HL-60/S4 (cell line): ENCODE results near the gene EHMT2.
"Not testable (repeated sequence)": the region's sequence is repeated elsewhere in the genome, so short reads cannot be mapped to it uniquely, and the experiment has no call there.

Experiments
- in situ Hi-C: fragments of 300-500 bp; cut with MboI; formaldehyde crosslinking; loops from 2 replicates; pipeline ENCODE4 v1.14.3; 2022; ENCODE audit warnings: low sequenced_read_pairs

EHMT2 gene

DNA sequence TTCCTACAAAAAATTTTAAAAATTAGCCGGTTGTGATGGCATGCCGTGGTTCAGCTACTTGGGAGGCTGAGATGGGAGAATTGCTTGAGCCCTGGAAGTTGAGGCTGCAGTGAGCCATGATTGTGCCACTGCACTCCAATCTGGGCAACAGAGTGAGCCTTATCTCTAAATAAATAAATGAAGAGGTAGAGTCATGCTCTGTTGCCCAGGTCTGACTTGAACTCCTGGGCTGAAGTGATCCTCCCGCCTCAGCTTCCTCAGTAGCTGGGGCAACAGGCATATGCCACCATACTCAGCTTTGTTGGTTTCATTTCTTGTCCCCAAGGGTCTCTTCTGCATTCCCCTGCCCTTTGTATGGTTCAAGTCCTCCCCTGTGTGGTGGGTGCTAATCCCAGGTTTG is 53.0 kb downstream of the EHMT2 start:
- in situ Hi-C loops, result no loop called here

DNA sequence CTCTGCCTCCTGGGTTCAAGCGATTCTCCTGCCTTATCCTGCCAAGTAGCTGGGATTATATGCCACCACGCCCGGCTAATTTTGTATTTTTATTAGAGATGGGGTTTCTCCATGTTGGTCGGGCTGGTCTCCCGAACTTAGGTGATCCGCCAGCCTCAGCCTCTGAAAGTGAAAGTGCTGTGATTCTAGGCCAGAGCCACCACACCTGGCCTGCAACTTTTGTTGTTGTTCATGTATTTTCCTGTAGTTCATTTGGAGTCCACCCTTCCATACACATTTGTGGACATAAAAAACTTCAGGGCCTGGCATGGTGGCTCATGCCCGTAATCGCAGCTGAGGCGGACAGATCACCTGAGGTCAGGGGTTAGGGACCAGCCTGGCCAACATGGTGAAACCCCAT is 55.4 kb downstream of the EHMT2 start:
- in situ Hi-C loops, result no loop called here

DNA sequence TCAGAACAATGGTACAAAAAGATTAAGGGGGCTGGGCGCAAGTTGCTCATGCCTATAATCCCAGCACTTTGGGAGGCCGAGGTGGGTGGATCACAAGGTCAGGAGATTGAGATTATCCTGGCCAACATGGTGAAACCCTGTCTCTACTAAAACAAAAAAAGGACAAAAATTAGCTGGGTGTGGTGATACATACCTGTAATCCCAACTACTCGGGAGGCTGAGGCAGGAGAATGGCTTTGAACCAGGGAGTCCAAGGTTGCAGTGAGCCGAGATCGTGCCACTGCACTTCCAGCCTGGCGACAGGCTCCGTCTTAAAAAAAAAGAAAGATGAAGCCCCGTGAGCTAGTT is 57.7 kb downstream of the EHMT2 start:
- in situ Hi-C loops, result not testable (repeated sequence)

DNA sequence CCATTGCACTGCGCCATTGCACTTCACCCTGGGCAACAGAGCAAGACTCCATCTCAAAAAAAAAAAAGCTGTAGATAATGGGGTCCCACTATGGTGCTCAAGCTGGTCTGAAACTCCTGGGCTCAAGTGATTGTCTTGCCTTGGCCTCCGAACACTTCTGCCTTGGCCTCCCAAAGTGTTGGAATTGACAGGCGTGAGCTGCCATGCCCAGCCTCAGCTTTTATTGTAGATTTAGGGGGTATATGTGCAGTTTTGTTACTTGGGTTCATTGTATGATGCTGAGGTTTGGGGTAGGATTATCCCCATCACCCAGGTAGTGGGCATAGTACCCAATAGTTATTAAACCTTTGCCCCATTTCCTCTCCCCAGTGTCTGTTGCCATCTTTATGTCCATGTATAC is 58.5 kb downstream of the EHMT2 start:
- in situ Hi-C loops, result no loop called here

DNA sequence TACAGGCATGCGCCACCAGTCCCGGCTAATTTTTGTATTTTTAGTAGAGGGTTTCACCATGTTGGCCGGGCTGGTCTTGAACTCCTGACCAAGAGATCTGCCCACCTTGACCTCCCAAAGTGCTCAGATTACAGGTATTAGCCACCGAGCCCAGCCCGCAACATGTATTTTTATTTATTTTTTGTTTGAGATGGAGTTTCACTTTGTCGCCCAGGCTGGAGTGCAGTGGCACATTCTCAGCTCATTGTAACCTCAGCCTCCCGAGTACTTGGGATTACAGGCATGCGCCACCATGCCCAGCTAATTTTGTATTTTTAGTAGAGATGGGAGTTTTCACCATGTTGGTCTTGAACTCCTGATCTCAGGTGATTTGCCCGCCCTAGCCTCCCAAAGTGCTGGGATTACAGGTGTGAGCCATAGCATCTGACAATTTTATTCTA is 59.4 kb downstream of the EHMT2 start:
- in situ Hi-C loops, result not testable (repeated sequence)

DNA sequence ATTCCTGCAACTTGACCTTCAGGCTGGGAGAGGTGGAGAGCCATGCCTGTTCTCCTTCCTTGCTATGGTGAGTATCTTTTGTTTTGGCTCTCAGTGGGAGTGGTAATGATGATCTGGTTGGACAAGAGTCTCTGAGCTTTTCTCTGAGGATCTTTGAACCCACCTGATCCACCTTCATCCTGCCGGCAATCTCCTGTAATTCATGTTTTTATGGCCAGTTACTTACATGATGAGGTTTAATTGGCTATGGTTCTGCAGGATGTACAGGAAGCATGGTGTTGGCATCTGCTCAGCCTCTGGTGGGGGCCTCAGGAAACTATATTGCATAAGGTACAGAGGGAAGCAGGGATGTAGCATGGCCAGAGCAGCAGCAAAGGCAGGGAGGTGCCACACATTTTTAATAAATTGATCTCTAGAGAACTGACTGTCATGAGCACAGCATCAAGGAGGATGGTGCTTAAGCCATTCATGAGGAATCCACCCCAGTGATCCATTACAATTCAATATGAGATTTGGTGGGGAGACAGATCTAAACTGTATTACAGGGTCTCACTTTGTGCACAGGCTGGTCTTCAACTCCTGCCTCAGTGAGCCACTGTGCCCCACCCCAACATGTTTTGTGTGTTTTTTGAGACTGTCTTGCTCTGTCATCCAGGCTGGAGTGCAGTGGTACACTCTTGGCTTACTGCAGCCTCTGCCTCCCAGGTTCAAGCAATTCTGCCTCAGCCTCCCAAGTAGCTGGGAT is 60.0 kb downstream of the EHMT2 start:
- in situ Hi-C loops, result no loop called here

DNA sequence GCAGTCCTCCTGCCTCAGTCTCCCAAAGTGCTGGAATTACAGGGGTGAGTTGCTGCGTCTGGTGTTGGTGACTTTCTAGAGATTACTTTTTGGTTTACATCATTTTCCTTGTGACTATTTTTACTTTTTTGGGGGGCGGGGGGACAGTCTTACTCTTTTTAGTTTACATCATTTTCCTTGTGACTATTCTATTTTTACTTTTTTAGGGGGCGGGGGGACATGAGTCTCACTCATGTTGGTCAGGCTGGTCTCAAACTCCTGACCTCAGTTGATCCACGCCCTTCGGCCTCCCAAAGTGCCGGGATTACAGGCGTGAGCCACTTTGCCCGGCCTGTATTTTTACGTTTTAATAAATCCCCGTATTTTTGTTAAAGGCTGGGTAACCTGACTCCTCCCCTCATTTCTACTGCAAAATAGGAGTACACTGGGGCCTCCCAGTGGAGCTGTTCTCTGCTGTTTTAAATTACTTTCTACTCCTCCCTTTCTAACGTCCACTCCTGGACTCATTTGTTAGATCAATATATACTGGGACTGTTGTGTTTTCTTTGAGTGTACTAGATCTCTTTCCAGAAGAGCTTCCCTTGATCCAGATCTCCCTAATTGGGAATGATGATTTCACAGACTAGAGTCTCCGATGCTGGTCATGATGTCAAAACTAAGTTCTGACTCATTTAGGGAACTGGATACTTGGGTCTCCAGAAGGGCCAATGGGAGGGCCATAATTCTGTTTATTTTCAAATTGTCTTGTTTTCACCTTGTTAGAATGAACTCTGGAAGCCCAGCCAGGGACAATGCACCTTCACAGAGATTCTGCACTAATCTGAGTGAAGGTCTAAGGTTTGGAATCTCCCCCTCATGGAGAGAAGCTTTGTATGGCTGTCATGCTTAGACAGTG is 60.8 kb downstream of the EHMT2 start:
- in situ Hi-C loops, result no loop called here

DNA sequence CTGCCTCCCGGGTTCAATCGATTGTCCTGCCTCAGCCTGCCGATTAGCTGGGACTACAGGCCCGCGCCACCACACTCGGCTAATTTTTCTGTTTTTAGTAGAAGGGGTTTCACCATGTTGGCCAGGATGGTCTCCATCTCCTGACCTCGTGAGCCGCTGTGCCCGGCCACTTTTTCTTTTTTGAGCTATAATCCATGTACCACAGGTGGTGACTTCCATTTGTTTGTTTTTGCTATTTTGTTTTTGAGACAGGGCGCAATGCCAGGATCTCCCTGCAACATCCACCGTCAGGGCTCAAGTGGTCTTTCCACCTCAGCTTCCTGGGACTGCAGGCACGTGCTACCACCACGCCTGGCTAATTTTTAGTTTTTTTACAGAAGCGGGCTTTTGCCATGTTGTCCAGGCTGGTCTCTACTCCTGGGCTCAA is 61.4 kb downstream of the EHMT2 start:
- in situ Hi-C loops, result no loop called here

DNA sequence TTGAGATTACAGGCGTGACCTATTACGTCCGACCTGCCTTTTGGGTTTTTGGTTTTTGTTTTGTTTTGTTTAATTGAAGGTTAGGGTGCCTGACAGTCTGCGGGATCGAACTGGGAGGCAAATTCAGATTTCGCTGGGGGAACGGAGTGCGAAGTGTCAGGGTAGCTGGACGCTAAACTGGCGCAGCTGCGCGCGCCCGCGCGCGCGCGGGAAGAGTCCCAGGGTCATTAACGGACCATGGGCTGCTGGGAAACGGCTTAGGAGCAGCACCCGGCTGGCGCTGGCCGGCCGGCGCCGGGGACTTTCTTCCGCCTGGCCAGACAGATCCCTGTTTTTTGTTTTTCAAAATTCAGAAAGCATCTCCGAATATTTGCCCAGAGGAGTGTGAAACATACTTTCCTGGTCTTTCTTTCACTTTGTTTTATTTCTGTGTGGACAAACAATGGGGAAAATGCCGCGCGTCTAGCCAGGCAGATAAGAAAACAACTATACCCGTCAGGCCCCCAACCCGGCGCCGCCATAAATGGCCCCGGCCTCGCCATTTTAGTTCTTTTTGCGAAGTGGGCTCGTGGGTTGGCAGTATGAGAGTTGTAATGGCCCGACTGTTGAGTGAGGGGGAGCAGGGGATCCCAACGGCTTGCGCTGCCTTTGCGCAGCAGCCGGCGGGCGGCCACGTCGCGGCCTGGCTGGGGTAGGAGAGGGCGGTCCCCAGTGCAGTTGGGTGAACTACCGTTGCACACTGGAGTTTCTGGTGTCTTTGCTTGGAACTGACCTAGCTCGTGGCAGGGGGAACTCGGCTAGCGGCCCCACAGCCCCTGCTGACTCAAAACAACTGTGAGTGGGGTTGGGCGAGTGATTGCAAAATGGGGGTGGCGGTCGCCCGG is 62.9 kb downstream of the EHMT2 start:
- in situ Hi-C loops, result no loop called here

DNA sequence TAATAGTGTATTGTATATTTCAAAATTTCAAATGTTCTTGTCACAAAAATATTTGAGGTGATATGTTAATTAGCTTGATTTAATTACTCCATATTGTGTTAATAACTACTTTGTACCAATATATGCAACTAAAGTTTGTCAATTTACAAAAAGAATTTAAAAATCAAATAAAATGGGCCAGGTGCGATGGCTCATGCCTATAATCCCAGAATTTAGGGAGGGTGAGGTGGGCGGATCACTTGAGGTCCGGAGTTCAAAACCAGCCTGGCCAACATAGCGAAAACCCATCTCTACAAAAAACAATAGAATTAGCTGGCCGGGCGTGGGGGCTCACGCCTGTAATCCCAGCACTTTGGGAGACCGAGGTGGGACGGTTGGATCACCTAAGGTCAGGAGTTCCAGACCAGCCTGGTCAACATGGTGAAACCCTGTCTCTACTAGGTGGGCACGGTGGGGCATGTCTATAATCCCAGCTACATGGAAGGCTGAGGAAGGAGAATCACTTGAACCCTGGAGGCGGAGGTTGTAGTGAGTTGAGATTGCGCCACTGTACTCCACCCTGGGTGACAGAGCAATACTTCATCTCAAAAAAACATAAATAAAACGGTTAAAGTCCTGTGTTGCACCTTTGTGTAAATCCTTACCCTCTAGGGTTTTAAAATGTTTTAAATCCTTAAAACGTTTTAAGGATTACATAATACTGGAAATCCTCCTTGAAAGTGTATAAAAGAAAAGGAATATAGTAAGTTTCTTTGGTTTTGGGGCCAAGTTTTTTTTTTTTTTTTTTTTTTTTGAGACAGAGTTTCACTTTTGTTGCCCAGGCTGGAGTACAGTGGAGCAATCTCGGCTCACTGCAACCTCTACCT is 65.9 kb downstream of the EHMT2 start:
- in situ Hi-C loops, result no loop called here

DNA sequence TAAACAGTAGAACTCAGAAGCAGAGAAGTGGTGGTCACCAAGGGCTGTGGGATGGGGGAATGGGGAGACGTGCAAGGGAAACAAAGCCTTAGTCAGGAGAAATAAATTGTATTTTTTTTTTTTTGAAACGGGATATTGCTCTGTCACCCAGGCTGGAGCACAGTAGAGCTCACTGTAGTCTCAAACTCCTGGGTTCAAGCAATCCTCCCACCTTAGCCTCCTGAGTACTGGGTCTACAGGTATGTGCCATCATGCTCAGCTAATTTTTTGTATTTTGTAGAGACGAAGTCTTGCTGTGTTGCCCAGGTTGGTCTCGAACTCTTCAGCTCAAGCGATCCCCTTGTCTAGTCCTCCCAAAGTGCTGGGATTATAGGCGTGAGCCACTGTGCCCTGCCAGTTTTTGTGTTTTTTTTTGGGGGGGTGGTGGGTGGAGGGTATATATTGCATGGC is 66.6 kb downstream of the EHMT2 start:
- in situ Hi-C loops, result no loop called here
